ENCODE measurements around the gene EML6. TPM values are rescaled to one million over a fixed set of nuclear protein-coding genes. Genes with fewer than 3 reads are reported as not detected.
"Not testable (repeated sequence)": the region's sequence is repeated elsewhere in the genome, so short reads cannot be mapped to it uniquely, and the experiment has no call there.

EML6 gene
- total RNA-seq, 4 donors from 2014 or later, result 5.9 to 11.0 (median 7.9) TPM

GRCh38 chr2:54981385-54981784, 257.9 kb downstream of the EML6 start:
- Histone ChIP-seq H3K27me3 (no peaks in the 10 kb centered on the region), H3K36me3 (peaks cover 0 to 39% (median 0%) of the 10 kb centered on the region in 3 donors), H3K4me1 (peaks cover 0 to 27% (median 0%) of the 10 kb centered on the region in 4 donors), H3K9me3 (no peaks in the 10 kb centered on the region), H3K4me3 (no peak overlapping the region), H3K27ac (no peak overlapping the region)
- TF ChIP-seq POLR2A (IDR thresholded peaks at IDR 0.05), result no peak
- TF ChIP-seq, protein P1, sequence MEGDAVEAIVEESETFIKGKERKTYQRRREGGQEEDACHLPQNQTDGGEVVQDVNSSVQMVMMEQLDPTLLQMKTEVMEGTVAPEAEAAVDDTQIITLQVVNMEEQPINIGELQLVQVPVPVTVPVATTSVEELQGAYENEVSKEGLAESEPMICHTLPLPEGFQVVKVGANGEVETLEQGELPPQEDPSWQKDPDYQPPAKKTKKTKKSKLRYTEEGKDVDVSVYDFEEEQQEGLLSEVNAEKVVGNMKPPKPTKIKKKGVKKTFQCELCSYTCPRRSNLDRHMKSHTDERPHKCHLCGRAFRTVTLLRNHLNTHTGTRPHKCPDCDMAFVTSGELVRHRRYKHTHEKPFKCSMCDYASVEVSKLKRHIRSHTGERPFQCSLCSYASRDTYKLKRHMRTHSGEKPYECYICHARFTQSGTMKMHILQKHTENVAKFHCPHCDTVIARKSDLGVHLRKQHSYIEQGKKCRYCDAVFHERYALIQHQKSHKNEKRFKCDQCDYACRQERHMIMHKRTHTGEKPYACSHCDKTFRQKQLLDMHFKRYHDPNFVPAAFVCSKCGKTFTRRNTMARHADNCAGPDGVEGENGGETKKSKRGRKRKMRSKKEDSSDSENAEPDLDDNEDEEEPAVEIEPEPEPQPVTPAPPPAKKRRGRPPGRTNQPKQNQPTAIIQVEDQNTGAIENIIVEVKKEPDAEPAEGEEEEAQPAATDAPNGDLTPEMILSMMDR (IDR thresholded peaks at IDR 0.05), result no peak
- no peak for DNase-seq

DNA sequence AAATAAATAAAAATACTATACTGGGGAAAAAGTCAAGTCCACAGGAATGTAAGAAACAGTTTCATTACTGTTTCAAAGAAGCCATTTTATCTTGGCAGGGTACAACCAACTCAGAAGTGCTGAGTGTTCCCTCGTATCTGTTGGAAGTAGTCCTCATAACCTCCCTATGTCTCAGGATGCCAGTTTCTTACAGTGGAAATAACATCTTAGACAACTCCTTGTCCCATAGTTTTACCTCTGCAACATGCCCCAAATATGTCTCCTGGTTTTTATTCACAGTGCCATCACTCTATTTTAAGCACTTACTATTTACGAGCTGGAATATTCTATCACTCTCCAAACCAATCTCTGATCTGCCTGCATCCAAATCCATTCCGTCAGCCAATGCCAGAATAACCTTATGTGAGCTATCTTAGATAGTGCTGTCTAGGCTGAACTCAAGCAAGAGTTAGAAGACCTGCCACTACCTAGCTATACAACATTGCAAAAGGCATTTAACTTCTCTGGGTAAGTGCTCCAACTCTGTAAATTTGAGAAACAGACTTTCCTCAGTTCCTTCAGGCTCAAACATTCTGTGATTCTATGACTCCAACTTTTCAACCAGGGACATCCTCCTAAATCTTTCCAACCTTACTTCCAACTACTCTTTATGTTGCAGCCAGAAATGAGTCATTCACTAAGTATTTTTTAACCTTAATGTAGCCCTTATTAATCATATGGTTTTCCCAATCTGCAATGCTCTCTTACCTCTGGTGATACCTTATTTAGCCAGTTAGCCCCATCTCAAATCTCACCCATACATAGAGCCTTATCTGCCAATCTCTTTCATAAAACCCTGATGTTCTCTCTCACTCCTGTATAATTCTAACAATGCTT, 260.1 kb downstream of the EML6 start:
- Histone ChIP-seq H3K4me1 (peaks cover 0 to 13% (median 0%) of the 10 kb centered on the region in 4 donors), H3K36me3 (peaks cover 0 to 49% (median 0%) of the 10 kb centered on the region in 3 donors), H3K9me3 (no peaks in the 10 kb centered on the region), H3K27ac (no peak overlapping the region), H3K27me3 (no peaks in the 10 kb centered on the region), H3K4me3 (no peak overlapping the region)
- TF ChIP-seq, protein P1 (IDR thresholded peaks at IDR 0.05), result no peak
- TF ChIP-seq POLR2A (IDR thresholded peaks at IDR 0.05), result no peak
- no peak for DNase-seq

- no peaks in the 10 kb centered on the region for H3K27me3 ChIP-seq
- H3K36me3 ChIP-seq, result peaks cover 0 to 49% (median 0%) of the 10 kb centered on the region in 3 donors
- H3K9me3 ChIP-seq, result no peaks in the 10 kb centered on the region
- TF ChIP-seq POLR2A (IDR thresholded peaks at IDR 0.05), result no peak
- TF ChIP-seq, protein P1 (IDR thresholded peaks at IDR 0.05), result no peak
- H3K4me3 ChIP-seq, result no peak overlapping the region
- no peak overlapping the region for H3K27ac ChIP-seq
- H3K4me1 ChIP-seq, result peaks cover 0 to 16% (median 0%) of the 10 kb centered on the region in 4 donors
- DNase-seq, result no peak
Measured at GRCh38 chr2:54984476-54984875, 261.0 kb downstream of the EML6 start.

- Histone ChIP-seq H3K4me3 (no peak overlapping the region), H3K4me1 (peaks cover 0 to 16% (median 0%) of the 10 kb centered on the region in 4 donors), H3K27me3 (no peaks in the 10 kb centered on the region), H3K36me3 (peaks cover 0 to 43% (median 0%) of the 10 kb centered on the region in 3 donors), H3K9me3 (no peaks in the 10 kb centered on the region), H3K27ac (no peak overlapping the region)
- no peak for TF ChIP-seq POLR2A (IDR thresholded peaks at IDR 0.05)
- TF ChIP-seq, protein P1 (IDR thresholded peaks at IDR 0.05), result no peak
- no peak for DNase-seq
Measured at GRCh38 chr2:54986264-54986663, 262.8 kb downstream of the EML6 start.

- Histone ChIP-seq H3K36me3 (peaks cover 0 to 28% (median 0%) of the 10 kb centered on the region in 3 donors), H3K9me3 (no peaks in the 10 kb centered on the region), H3K4me3 (no peak overlapping the region), H3K4me1 (peaks cover 0 to 13% (median 0%) of the 10 kb centered on the region in 4 donors), H3K27ac (no peak overlapping the region), H3K27me3 (no peaks in the 10 kb centered on the region)
- no peak for DNase-seq
- TF ChIP-seq, protein P1 (IDR thresholded peaks at IDR 0.05), result no peak
- no peak for TF ChIP-seq POLR2A (IDR thresholded peaks at IDR 0.05)
Measured at GRCh38 chr2:54988612-54989011, 265.1 kb downstream of the EML6 start.

DNA sequence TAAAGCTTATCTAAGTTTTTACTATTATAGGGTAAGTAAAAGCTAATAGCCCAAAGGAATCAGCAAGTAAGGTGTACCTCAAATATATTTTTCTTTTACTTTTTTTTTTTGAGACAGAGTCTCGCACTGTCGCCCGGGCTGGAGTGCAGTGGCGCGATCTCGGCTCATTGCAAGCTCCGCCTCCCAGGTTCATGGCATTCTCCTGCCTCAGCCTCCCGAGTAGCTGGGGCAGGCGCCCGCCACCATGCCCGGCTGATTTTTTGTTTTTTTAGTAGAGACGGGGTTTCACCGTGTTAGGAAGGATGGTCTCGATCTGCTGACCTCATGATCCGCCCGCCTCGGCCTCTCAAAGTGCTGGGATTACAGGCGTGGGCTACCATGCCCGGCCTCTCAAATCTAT, 267.2 kb downstream of the EML6 start:
- H3K27ac ChIP-seq, H3K9me3 ChIP-seq, DNase-seq, H3K27me3 ChIP-seq, H3K4me1 ChIP-seq, H3K4me3 ChIP-seq: not testable (repeated sequence)
- H3K36me3 ChIP-seq, result peaks cover 0 to 17% (median 0%) of the 10 kb centered on the region in 3 donors

Measured in Peyer's patch (tissue), 4 donors.